Panc1 (cell line): ENCODE data around the gene CAST. TPM values are rescaled to one million over a fixed set of nuclear protein-coding genes. Genes with fewer than 3 reads are reported as not detected.
A peak's percentile ranks its signal among the peaks of the same experiment; 100 is the strongest.

Experiments used
- ATAC-seq: fragments of 200-7000 bp; cut with Tn5 transposase; 2 replicates; pipeline ENCODE4 v1.9.1; 2020; ENCODE audit warnings: mild to moderate bottlenecking, moderate library complexity
- BruUV-seq: library from RNA; stranded (reverse); fragments of 400-500 nt; replicated peaks from 2 replicates; lab custom pipeline; 2021; lab: Mats Ljungman, UMichigan
- CTCF ChIA-PET: fragments of 300-600 bp; sonication (Branson Sonifier 250); formaldehyde crosslinking; loops from one replicate; lab custom pipeline; 2022; ENCODE audit warnings: antibody characterized with exemption; lab: Charles Lee
- POLR2A ChIA-PET: fragments of 300-600 bp; sonication (Branson Sonifier 250); formaldehyde crosslinking; loops from one replicate; lab custom pipeline; 2022; ENCODE audit warnings: antibody characterized with exemption; lab: Charles Lee
- DNase-seq: peaks from one replicate; pipeline ENCODE4 v3.0.0-alpha.2; 2010; ENCODE audit warnings: low read depth, low spot score
- H3K27ac ChIP-seq: 2 replicates; pipeline ENCODE4 v1.5.1; 2011; ENCODE audit warnings: mild to moderate bottlenecking, low read length, inconsistent platforms
- H3K27me3 ChIP-seq: fragments of 200-500 bp; sonication (Bioruptor generic); 2 replicates; pipeline ENCODE4 v1.6.0; 2014; ENCODE audit warnings: low read length, inconsistent platforms; ENCODE audit not compliant: control insufficient read depth, insufficient read depth
- H3K36me3 ChIP-seq: fragments of 200-500 bp; sonication (Bioruptor generic); 2 replicates; pipeline ENCODE4 v1.5.1; 2014; ENCODE audit warnings: inconsistent platforms, mild to moderate bottlenecking, low read length, moderate library complexity; ENCODE audit not compliant: control insufficient read depth, insufficient read depth
- H3K4me1 ChIP-seq: 2 replicates; pipeline ENCODE4 v1.5.1; 2011; ENCODE audit warnings: inconsistent platforms, mild to moderate bottlenecking, low read length, moderate library complexity; ENCODE audit not compliant: control insufficient read depth, insufficient read depth
- H3K4me3 ChIP-seq, 2 experiments: 2 replicates each; pipeline ENCODE4 v1.5.1; 2011 to 2012; ENCODE audit warnings: low read depth in 2 of 2, low read length in 2 of 2, mild to moderate bottlenecking in 2 of 2, inconsistent platforms in 1 of 2, moderate library complexity in 1 of 2
- H3K9me3 ChIP-seq: fragments of 200-500 bp; sonication (Bioruptor generic); 2 replicates; pipeline ENCODE4 v1.5.1; 2014; ENCODE audit warnings: low read depth, mild to moderate bottlenecking, inconsistent platforms, low read length, moderate library complexity; ENCODE audit not compliant: control insufficient read depth, insufficient read depth
- CTCF ChIP-seq: fragments of 450-650 bp; IDR thresholded peaks from 2 replicates; pipeline ENCODE4 v1.5.1; 2017; ENCODE audit warnings: mild to moderate bottlenecking
- POLR2AphosphoS5 ChIP-seq: IDR thresholded peaks from 2 replicates; pipeline ENCODE4 v1.6.1; 2012; ENCODE audit warnings: mild to moderate bottlenecking, low read depth, low read length, moderate library complexity
- SIN3A ChIP-seq: IDR thresholded peaks from 2 replicates; pipeline ENCODE4 v1.6.1; 2012; ENCODE audit warnings: low read depth, mild to moderate bottlenecking, low read length, moderate library complexity, borderline replicate concordance; ENCODE audit not compliant: insufficient read depth
- in situ Hi-C: cut with HindIII; loops from 2 replicates; pipeline ENCODE4 v1.10.0; 2016; ENCODE audit warnings: low sequenced_read_pairs, low pct_unique_long_range_greater_than_20kb
- intact Hi-C: fragments of 100-400 bp; cut with micrococcal nuclease; formaldehyde crosslinking; loops from one replicate; pipeline ENCODE4 v1.10.0; 2022; ENCODE audit not compliant: unreplicated experiment
- total RNA-seq: library from RNA; stranded (reverse); gene quantifications from one replicate; pipeline ENCODE4 v1.2.1, GENCODE V29; 2021; ENCODE audit not compliant: unreplicated experiment
- TF ChIP-seq, protein P1 (sequence below), 2 experiments: IDR thresholded peaks; 2 replicates each; pipeline ENCODE4 v1.6.1; 2011 to 2012; ENCODE audit warnings: low read depth in 2 of 2, control low read depth in 1 of 2, low read length in 1 of 2, mild to moderate bottlenecking in 1 of 2, moderate library complexity in 1 of 2; ENCODE audit not compliant: insufficient read depth in 1 of 2

Gene CAST
- total RNA-seq, 1 experiment from 2014 or later = 212 TPM

DNA sequence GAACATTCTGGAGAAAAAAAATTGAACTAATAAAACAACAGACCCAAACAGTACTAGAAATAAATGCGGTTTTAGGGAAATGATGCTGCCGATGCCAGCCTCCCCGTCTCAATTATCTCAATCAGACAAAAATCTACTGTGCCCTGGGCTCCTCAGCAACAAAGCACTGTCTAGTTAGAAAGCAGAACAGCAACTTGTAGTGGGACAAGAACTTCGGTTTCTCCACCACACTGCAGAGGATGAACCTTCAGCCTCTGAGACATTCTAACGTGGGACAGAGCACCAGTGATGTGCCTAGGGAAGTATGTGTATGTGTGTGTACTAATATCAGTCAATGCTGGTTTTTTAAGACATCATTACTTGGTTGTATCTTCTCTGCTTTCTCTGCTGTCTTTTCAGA is 11.1 kb upstream of the CAST start:
- TF ChIP-seq SIN3A = no peak
- no peak for TF ChIP-seq POLR2AphosphoS5
- TF ChIP-seq, protein P1, sequence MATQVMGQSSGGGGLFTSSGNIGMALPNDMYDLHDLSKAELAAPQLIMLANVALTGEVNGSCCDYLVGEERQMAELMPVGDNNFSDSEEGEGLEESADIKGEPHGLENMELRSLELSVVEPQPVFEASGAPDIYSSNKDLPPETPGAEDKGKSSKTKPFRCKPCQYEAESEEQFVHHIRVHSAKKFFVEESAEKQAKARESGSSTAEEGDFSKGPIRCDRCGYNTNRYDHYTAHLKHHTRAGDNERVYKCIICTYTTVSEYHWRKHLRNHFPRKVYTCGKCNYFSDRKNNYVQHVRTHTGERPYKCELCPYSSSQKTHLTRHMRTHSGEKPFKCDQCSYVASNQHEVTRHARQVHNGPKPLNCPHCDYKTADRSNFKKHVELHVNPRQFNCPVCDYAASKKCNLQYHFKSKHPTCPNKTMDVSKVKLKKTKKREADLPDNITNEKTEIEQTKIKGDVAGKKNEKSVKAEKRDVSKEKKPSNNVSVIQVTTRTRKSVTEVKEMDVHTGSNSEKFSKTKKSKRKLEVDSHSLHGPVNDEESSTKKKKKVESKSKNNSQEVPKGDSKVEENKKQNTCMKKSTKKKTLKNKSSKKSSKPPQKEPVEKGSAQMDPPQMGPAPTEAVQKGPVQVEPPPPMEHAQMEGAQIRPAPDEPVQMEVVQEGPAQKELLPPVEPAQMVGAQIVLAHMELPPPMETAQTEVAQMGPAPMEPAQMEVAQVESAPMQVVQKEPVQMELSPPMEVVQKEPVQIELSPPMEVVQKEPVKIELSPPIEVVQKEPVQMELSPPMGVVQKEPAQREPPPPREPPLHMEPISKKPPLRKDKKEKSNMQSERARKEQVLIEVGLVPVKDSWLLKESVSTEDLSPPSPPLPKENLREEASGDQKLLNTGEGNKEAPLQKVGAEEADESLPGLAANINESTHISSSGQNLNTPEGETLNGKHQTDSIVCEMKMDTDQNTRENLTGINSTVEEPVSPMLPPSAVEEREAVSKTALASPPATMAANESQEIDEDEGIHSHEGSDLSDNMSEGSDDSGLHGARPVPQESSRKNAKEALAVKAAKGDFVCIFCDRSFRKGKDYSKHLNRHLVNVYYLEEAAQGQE (IDR thresholded peaks at IDR 0.05; ENCODE audit: insufficient read depth in 1 of 2, low read depth in 2 of 2, low read length in 1 of 2) = no peak
- Histone ChIP-seq H3K4me1 (no peaks in the 10 kb centered on the region), H3K36me3 (no peaks in the 10 kb centered on the region), H3K9me3 (no peaks in the 10 kb centered on the region), H3K4me3 (no peak overlapping the region), H3K27me3 (no peaks in the 10 kb centered on the region; the same call in 1 of the 2 replicates), H3K27ac (no peak overlapping the region)
- ChIA-PET POLR2A (no interaction called here), CTCF (no interaction called here)
- BruUV-seq = no TSS peak
- intact Hi-C loops (no loop called here), in situ Hi-C loops (no loop called here)
- ATAC-seq (no peak), DNase-seq (no peak)

DNA sequence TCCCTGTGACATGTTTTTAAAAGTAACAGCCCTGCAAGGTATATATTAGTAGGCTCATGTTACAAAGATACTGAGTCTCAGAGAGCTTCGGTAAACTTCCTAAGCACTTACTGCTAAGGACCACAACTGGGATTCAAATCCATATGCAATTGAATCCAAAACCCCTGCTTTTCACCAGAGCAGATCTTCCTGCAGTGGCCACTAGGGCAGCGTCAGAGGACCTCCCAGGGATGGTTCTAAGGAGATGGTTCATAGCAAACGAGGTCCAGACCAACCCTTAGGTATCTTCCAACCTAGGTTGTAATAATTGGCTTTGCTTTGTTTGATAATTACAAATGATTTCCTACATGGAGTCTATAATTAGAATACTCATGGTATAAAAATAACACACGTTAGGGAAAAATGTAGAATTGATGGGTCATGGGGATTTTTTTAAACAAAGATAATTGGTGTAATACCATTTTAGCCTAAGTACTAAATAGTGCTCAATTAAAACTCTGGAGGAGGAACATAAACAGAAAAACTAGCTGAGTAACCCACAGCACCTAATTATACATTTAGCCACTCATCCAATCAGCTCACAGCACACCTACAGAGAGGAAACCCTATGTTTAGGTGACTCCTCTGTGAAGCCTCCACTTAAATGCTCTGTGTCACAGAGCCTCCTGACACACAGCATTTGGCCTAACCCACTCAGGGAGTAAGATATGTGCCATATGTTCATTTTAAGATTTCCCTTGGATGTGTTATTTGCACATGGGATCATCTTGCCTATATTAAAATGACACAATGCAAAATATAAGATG is 10.0 kb upstream of the CAST start:
- ATAC-seq = peak; percentile 88
- Histone ChIP-seq H3K36me3 (no peaks in the 10 kb centered on the region), H3K4me3 (no peak overlapping the region), H3K27me3 (no peaks in the 10 kb centered on the region; the same call in 1 of the 2 replicates), H3K4me1 (no peaks in the 10 kb centered on the region; the same call in 1 of the 2 replicates), H3K9me3 (no peaks in the 10 kb centered on the region), H3K27ac (no peak overlapping the region)
- intact Hi-C loops (no loop called here), in situ Hi-C loops (no loop called here)
- no TSS peak for BruUV-seq
- ChIA-PET CTCF (interaction anchor here (0.6 kb wide), 1 partner anchor 703 kb away, joined by 5 read pairs; no protein-coding TSS in a partner anchor), POLR2A (no interaction called here)
- peak; percentile 72 for TF ChIP-seq CTCF
- no peak for TF ChIP-seq SIN3A
- DNase-seq = no peak
